Right kidney (tissue), 1 donor: ENCODE measurements around the gene ISOC2.

Experiments used
- DNase-seq: peaks from one replicate; pipeline ENCODE4 v3.0.0-alpha.2; 2016

ISOC2 gene

GRCh38 chr19:55406826-55407549 lies 54.5 kb downstream of the ISOC2 start:
- DNase-seq, result no peak

DNA sequence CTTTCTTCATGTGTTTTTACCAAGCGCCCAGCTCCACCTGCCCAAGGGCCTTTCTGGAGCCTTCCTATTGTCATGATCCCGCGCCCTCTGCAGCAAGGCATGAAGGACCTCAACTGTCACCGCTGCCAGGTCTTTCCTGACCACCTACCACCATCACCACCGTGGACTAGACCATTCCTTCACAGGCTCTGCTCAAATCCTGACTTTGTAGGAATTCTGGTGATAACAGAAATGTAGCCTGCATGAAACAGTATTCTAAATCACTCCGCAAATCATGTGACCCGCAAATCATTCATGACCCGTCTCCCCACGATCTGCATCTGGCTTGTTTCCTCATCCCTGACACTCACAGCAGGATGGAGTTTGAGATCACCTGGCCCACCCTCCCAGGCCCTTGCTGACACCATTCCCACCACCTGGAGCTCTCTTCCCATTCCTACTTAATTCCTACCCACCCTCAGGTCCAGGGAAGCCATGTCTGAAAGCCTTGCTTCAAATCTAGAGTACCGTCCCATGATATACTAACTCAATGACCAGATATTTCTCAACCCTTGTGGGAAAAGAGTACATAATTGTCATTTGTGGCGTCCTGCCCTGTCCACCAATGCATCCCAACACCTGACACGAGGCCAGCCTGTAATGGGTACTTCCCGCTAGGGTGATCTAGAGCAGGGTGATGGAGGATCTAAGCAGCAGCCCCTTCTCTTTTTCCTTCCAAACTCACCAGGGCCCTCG lies 55.2 kb downstream of the ISOC2 start:
- DNase-seq, result no peak

GRCh38 chr19:55405638-55406037 lies 55.8 kb downstream of the ISOC2 start:
- DNase-seq, result no peak
